Caco-2 (cell line): ENCODE results near the gene PODXL. TPM values are rescaled to one million over a fixed set of nuclear protein-coding genes. Genes with fewer than 3 reads are reported as not detected.

Source experiments
- BruUV-seq: library from RNA; stranded (reverse); fragments of 400-500 nt; replicated peaks from 2 replicates; lab custom pipeline; 2021; lab: Mats Ljungman, UMichigan
- CTCF ChIA-PET: fragments of 300-600 bp; sonication (Branson Sonifier 250); formaldehyde crosslinking; loops from one replicate; lab custom pipeline; 2022; ENCODE audit warnings: antibody characterized with exemption; lab: Charles Lee
- POLR2A ChIA-PET: fragments of 300-600 bp; sonication (Branson Sonifier 250); formaldehyde crosslinking; loops from one replicate; lab custom pipeline; 2022; ENCODE audit warnings: antibody characterized with exemption; lab: Charles Lee
- DNase-seq, 2 experiments: peaks; one replicate each; pipeline versions ENCODE4 v3.0.0 to v3.0.0-alpha.2; 2020 to 2022
- H3K27me3 ChIP-seq: replicated peaks from 2 replicates; pipeline ENCODE4 v1.6.0; 2011; ENCODE audit warnings: low read length; ENCODE audit not compliant: control insufficient read depth, insufficient read depth
- H3K36me3 ChIP-seq: 2 replicates; pipeline ENCODE4 v1.5.1; 2011; ENCODE audit warnings: low read length; ENCODE audit not compliant: control insufficient read depth, insufficient read depth
- H3K4me1 ChIP-seq: fragments of 250-450 bp; sonication (Bioruptor Pico); 2 replicates; pipeline ENCODE4 v1.5.1; 2020; ENCODE audit warnings: mild to moderate bottlenecking
- H3K4me3 ChIP-seq: 2 replicates; pipeline ENCODE4 v1.5.1; 2011; ENCODE audit warnings: low read depth, mild to moderate bottlenecking, control low read depth, low read length
- H3K9me3 ChIP-seq: fragments of 250-450 bp; sonication (Bioruptor Pico); 2 replicates; pipeline ENCODE4 v1.5.1; 2020; ENCODE audit warnings: mild to moderate bottlenecking, moderate library complexity
- H3K27ac Mint-ChIP-seq: one replicate; pipeline ENCODE4 v1.8.0; 2022; ENCODE audit warnings: mixed read lengths; ENCODE audit not compliant: unreplicated experiment
- H3K27me3 Mint-ChIP-seq: one replicate; pipeline ENCODE4 v1.8.0; 2022; ENCODE audit warnings: mixed read lengths; ENCODE audit not compliant: insufficient read depth, unreplicated experiment
- H3K36me3 Mint-ChIP-seq: one replicate; pipeline ENCODE4 v1.8.0; 2022; ENCODE audit warnings: mild to moderate bottlenecking, mixed read lengths; ENCODE audit not compliant: insufficient read depth, unreplicated experiment
- H3K4me1 Mint-ChIP-seq: one replicate; pipeline ENCODE4 v1.8.0; 2022; ENCODE audit warnings: low read depth, mixed read lengths; ENCODE audit not compliant: unreplicated experiment
- H3K4me3 Mint-ChIP-seq: one replicate; pipeline ENCODE4 v1.8.0; 2022; ENCODE audit warnings: mild to moderate bottlenecking, moderate library complexity, mixed read lengths; ENCODE audit not compliant: unreplicated experiment
- H3K9me3 Mint-ChIP-seq: one replicate; pipeline ENCODE4 v1.8.0; 2022; ENCODE audit warnings: mixed read lengths; ENCODE audit not compliant: unreplicated experiment
- intact Hi-C: fragments of 100-400 bp; cut with micrococcal nuclease; formaldehyde crosslinking; loops from one replicate; pipeline ENCODE4 v1.10.0; 2022; ENCODE audit not compliant: unreplicated experiment
- total RNA-seq: library from RNA; stranded (reverse); gene quantifications from 2 replicates; pipeline ENCODE4 v1.2.3, GENCODE V29; 2022
- TF ChIP-seq, protein P1 (sequence below), 2 experiments: fragments of 200-600 bp in 1 of 2; IDR thresholded peaks; 1 replicate in 1 of 2; 2 replicates in 1 of 2; pipeline versions ENCODE4 v1.5.1 to v1.8.0; 2011 to 2022; ENCODE audit warnings: antibody characterized with exemption in 1 of 2, control low read depth in 1 of 2, inconsistent platforms in 1 of 2, low read depth in 1 of 2, low read length in 1 of 2, mild to moderate bottlenecking in 1 of 2, moderate library complexity in 1 of 2; ENCODE audit not compliant: insufficient read depth in 1 of 2, severe bottlenecking in 1 of 2, unreplicated experiment in 1 of 2

PODXL gene
- total RNA-seq, 1 experiment from 2014 or later, result 278 TPM

DNA sequence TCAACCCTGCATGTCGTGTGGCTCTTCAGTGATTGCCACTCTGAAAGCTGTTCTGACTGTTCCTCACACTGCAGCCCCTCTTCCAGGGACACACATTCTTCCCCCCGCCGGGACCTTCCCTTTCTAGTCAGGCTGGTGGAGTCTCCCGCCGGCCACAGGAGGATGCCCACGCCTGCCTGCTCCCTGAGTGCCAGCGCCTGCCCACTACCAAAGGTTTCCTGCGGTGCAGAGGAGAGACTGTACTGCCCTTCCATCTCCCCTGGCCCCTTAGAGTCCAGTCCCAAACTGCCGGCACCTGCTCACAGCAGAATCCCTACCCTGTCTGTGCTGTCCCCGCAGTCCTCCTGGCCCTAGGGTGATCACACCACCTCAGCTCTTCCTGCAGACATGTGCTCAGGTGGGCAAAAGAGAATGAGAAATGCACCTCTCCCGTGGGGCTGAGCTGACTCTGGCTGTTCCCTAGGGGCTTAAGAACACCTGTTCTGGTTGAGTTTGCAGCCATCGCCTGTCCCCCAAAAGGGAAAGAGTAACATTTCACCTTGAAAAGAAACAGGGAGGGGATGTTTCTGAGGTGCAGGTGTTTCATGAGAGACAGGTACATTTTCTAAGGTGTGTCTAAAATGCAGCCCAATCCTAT lies 1.4 kb downstream of the PODXL start:
- Mint-ChIP-seq H3K9me3 (no peaks in the 10 kb centered on the region), H3K36me3 (peaks cover 34% of the 10 kb centered on the region), H3K4me1 (peaks cover 28% of the 10 kb centered on the region), H3K4me3 (peak overlapping the region; percentile 94), H3K27me3 (no peaks in the 10 kb centered on the region), H3K27ac (peak overlapping the region; percentile 67)
- H3K4me3 ChIP-seq, result peak overlapping the region; percentile 91
- TF ChIP-seq, protein P1, sequence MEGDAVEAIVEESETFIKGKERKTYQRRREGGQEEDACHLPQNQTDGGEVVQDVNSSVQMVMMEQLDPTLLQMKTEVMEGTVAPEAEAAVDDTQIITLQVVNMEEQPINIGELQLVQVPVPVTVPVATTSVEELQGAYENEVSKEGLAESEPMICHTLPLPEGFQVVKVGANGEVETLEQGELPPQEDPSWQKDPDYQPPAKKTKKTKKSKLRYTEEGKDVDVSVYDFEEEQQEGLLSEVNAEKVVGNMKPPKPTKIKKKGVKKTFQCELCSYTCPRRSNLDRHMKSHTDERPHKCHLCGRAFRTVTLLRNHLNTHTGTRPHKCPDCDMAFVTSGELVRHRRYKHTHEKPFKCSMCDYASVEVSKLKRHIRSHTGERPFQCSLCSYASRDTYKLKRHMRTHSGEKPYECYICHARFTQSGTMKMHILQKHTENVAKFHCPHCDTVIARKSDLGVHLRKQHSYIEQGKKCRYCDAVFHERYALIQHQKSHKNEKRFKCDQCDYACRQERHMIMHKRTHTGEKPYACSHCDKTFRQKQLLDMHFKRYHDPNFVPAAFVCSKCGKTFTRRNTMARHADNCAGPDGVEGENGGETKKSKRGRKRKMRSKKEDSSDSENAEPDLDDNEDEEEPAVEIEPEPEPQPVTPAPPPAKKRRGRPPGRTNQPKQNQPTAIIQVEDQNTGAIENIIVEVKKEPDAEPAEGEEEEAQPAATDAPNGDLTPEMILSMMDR (IDR thresholded peaks at IDR 0.05; ENCODE audit: insufficient read depth in 1 of 2, low read depth in 1 of 2, low read length in 1 of 2, severe bottlenecking in 1 of 2, unreplicated experiment in 1 of 2), result no peak
- ChIA-PET POLR2A (interaction anchor here (0.6 to 1.5 kb wide), 3 partner anchors 98 to 112 kb away, joined by 3 to 4 read pairs (median 4); no protein-coding TSS in a partner anchor), CTCF (interaction anchor here (0.5 to 2.8 kb wide), 2 partner anchors 8 to 98 kb away, joined by 3 to 7 read pairs; no protein-coding TSS in a partner anchor)
- intact Hi-C loops, result loop anchor here (1.0 to 5.0 kb wide), 3 partner anchors 10 to 71 kb away; no protein-coding TSS in a partner anchor
- H3K9me3 ChIP-seq, result no peaks in the 10 kb centered on the region
- H3K27me3 ChIP-seq, result no peaks in the 10 kb centered on the region
- DNase-seq, result no peak
- no TSS peak for BruUV-seq
- H3K4me1 ChIP-seq, result peaks cover 29% of the 10 kb centered on the region
- no peaks in the 10 kb centered on the region; the same call in 1 of the 2 replicates for H3K36me3 ChIP-seq

DNA sequence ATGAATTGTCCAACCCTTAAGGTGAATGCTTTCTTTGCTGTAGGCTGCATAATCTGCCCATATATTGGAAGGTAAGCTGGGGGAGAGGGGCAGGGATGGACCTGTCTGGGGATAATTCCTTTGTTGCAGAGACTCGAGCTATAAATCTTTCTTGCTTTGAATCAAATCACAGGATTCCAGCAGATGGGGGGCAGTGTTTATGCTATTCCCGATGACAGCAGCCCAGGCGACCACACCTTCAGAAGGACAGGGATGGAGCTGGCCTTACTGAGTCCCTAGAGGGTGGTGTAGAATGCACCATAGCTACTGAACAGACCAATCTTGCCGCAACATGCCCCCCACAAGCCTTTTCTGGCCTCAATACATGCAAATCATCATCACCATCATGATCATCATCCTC lies 2.5 kb downstream of the PODXL start:
- H3K4me3 Mint-ChIP-seq, result peak overlapping the region; percentile 94
- H3K36me3 Mint-ChIP-seq, result peaks cover 44% of the 10 kb centered on the region
- peak overlapping the region; percentile 91; the same call in 1 of the 2 replicates for H3K4me3 ChIP-seq
- TF ChIP-seq, protein P1 (IDR thresholded peaks at IDR 0.05; ENCODE audit: insufficient read depth in 1 of 2, low read depth in 1 of 2, low read length in 1 of 2, severe bottlenecking in 1 of 2, unreplicated experiment in 1 of 2), result no peak
- no TSS peak for BruUV-seq
- H3K27ac Mint-ChIP-seq, result no peak overlapping the region
- no peaks in the 10 kb centered on the region; the same call in 1 of the 2 replicates for H3K36me3 ChIP-seq
- intact Hi-C loops, result no loop called here
- H3K4me1 Mint-ChIP-seq, result peaks cover 30% of the 10 kb centered on the region
- H3K4me1 ChIP-seq, result peaks cover 28% of the 10 kb centered on the region
- ChIA-PET POLR2A (interaction anchor here (1.5 kb wide), 1 partner anchor 102 kb away, joined by 4 read pairs; no protein-coding TSS in a partner anchor), CTCF (interaction anchor here (0.6 to 2.8 kb wide), 6 partner anchors 32 to 101 kb away, joined by 3 to 10 read pairs (median 6); no protein-coding TSS in a partner anchor)
- DNase-seq, result no peak
- no peaks in the 10 kb centered on the region for H3K27me3 Mint-ChIP-seq
- no peaks in the 10 kb centered on the region for H3K27me3 ChIP-seq
- H3K9me3 Mint-ChIP-seq, result no peaks in the 10 kb centered on the region
- H3K9me3 ChIP-seq, result no peaks in the 10 kb centered on the region

DNA sequence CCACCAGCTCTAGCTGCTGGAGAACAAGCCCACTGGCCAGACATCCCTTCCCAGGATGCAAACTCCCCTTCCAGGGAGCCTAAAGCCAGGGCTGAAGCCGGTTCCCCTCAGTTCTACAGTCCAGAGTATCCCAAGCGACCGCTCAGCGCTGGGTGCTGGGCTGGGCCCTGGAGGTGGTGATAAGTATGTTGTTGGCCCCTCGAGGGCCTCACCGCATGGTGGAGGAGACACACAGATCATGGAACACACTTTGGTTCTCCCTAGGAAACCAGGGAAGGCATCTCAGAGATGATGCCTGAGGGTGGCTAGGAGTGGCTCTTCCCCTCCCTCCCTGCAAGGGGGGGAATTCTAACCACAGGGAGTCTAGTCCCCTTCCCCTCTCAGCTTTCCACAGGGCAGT lies 4.4 kb downstream of the PODXL start:
- Mint-ChIP-seq H3K27ac (no peak overlapping the region), H3K4me1 (peaks cover 41% of the 10 kb centered on the region), H3K9me3 (no peaks in the 10 kb centered on the region), H3K4me3 (peak overlapping the region; percentile 94), H3K27me3 (no peaks in the 10 kb centered on the region), H3K36me3 (peaks cover 54% of the 10 kb centered on the region)
- DNase-seq, result no peak
- no peak overlapping the region for H3K4me3 ChIP-seq
- POLR2A ChIA-PET, result no interaction called here
- intact Hi-C loops, result no loop called here
- no TSS peak for BruUV-seq
- peaks cover 21% of the 10 kb centered on the region for H3K4me1 ChIP-seq
- no peaks in the 10 kb centered on the region for H3K27me3 ChIP-seq
- CTCF ChIA-PET, result interaction anchor here (1.0 kb wide), 1 partner anchor 13 kb away, joined by 3 read pairs; no protein-coding TSS in a partner anchor
- no peaks in the 10 kb centered on the region for H3K9me3 ChIP-seq
- TF ChIP-seq, protein P1 (IDR thresholded peaks at IDR 0.05; ENCODE audit: insufficient read depth in 1 of 2, low read depth in 1 of 2, low read length in 1 of 2, severe bottlenecking in 1 of 2, unreplicated experiment in 1 of 2), result no peak
- H3K36me3 ChIP-seq, result no peaks in the 10 kb centered on the region; the same call in 1 of the 2 replicates
